NOMO-1 treated with DMSO at 0.1 percent for 48 hours (cell line): ENCODE measurements around the gene KIAA1191.
A peak's percentile ranks its signal among the peaks of the same experiment; 100 is the strongest.

Experiments
- DNase-seq: peaks from one replicate; lab custom pipeline; 2025; ENCODE audit not compliant: unreplicated experiment; lab: John Stamatoyannopoulos, UW

The KIAA1191 gene

DNA sequence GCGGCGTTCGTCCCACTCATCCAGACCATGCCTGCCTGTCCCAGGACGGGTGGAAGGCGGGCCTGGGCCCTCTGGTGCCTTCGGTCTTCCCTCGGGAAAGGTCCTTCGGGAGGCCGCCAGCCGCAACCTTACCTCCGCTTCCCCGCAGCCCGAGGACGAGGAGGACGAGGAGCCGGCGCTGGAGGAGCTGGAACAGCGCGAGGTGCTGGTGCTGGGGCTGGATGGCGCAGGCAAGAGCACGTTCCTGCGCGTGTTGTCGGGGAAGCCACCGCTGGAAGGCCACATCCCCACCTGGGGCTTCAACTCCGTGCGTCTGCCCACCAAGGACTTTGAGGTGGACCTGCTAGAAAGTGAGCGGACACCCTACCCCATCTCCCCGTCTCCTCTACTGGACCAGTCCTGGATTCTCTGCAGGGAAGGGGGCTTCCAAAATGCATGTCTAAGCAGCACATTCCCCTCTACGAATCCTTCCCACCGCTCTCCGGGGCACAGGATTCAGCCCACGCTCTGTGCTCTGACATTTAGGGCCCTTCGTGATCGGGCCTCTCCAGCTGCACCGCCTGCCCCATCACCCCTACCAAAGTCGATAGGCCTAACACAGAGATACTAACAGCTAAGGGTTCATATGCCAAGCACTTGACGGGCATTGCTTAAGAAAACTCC lies 4.8 kb upstream of the KIAA1191 start:
- no peak for DNase-seq

- DNase-seq: no peak
These were observed 4.0 kb upstream of the KIAA1191 start, which contains the start of gene ARL10 for GRCh38 chr5:176365351-176366231. ARL10 (plus strand) TSS chr5:176365487; CDS start chr5:176365564, 77 bp downstream.

- no peak for DNase-seq
These were observed 3.3 kb upstream of the KIAA1191 start for GRCh38 chr5:176364765-176365350.

GRCh38 chr5:176362233-176362490 lies 598 bp upstream of the KIAA1191 start:
- DNase-seq: peak; percentile 36

GRCh38 chr5:176360894-176361436 lies 599 bp downstream of the KIAA1191 start:
- DNase-seq: no peak

- no peak for DNase-seq
These were observed 1.9 kb downstream of the KIAA1191 start for GRCh38 chr5:176359658-176360057.

DNA sequence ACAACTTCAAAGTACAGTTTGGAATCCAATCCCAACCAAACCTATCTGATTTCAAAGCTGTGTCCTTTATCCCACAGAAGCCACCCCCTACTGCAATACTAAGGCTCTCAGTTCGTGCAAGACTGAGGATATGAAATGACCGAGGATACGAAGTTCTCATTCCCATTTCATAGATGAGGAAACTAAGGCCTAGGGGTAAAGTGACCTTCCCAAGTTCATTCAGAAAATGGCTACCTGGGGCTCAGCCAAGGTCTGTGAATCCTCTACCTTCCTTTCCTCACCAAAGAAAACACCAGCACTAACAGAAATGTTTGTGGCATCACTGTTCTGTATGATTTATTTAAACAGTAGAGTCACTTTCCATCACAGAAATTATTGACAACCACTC lies 5.4 kb downstream of the KIAA1191 start:
- no peak for DNase-seq

- no peak for DNase-seq
These were observed 6.0 kb downstream of the KIAA1191 start for GRCh38 chr5:176355400-176356178.

GRCh38 chr5:176353533-176353932 lies 8.0 kb downstream of the KIAA1191 start:
- no peak for DNase-seq

- DNase-seq: no peak
These were observed 9.3 kb downstream of the KIAA1191 start for GRCh38 chr5:176352116-176352878.

GRCh38 chr5:176350416-176350815 lies 11.1 kb downstream of the KIAA1191 start:
- DNase-seq: no peak

DNA sequence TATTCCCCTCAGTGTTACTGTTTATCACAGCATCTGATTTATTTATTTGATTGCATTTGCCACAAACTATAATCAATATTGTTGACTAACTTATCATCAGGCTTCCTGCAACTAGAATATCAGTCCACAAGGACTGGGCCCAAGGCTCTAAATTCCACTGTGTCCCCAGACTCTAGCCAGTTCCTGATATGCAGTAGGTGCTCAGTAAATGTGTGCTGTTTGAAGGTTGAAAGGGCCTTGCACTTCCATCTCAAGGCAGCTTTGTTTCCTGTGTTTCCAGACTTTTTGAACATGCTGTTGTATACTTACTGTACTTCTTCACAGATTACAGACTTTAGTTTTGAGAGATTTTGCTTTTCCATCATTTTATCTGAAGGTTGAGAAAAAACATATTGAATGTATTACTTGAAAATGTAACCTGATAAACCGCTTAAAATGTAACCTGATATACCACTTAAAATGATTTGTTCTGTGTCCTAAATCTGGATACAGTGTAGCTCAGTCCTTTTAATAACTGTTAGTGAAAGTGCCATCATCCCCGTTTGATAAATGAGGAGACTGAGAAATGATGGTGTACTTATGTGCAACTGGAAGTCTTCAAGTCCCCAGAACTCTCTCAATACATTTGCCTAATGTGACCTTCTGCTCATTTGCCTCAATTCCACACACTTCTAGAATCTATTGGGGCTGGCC lies 18.7 kb downstream of the KIAA1191 start:
- no peak for DNase-seq

DNA sequence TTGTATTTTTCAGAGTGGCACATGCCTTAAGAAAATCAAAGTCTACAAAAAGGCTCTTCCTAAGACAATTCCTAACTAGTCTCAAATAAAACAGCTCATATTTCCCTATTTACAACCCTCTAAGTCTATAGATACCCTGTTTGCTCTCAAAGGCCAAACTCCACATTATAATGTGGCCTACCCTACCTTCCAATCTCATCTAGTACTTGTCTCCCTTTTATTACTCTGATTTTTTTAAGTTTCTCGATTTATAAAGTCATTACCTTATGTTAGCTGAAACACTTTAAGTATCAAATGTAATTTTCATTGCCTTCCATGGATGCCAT lies 19.4 kb downstream of the KIAA1191 start:
- no peak for DNase-seq

DNA sequence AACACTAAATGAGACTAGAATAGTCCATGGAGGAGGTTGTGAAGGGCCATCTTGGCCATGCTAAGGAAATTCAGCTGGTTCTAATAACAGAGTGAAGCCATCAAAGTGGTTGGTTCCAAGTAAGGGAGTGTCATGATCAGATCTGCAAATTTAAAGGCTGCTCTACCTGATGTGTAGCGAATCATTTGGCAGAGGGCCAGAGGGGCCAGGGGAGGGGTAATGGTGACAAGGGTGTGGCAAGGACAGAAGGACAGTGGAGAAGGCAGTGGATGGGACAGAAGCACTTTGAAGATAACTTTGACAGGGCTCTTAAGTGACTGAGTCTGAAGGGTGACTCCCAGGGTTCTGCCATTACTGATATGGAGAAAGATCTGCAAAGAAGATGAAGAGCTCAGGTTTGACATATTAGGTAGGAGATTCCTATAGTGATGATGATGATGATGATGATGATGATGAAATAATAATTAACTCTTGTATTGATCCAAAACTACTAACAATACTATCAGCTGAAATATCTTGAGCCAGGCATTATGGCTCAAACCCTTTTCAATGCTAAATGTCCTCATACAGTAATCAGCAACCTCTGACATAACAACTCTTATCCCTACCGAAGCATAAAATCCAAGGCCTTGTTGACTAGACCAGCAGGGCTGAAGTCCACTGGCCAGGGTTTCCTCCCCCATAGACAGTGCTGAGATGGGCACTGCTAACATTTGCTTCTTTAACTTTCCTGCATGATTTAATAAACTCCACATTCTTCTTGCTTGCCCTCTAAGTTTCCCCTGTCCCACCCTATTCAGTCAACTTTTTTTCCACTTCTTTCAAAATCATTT lies 20.0 kb downstream of the KIAA1191 start:
- DNase-seq: no peak

GRCh38 chr5:176339304-176339703 lies 22.3 kb downstream of the KIAA1191 start:
- DNase-seq: no peak

DNA sequence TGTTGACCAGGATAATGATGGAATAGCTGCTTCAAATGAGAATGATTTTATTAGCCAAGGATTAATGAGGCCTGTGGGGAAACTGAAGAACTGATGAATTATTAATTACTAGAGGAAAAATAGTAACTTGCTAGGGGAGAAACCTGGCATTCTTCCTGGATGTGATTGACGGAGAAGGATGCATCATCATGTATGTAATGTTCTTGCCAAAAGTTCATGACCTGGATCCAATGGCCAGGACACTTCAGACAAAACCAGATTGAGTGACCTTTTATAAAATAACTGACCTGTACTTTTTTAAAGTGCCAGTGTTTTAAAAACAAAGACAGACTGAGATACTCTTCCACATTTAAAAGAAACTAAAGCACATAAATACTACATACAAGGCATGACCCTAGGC lies 23.7 kb downstream of the KIAA1191 start:
- DNase-seq: no peak

DNA sequence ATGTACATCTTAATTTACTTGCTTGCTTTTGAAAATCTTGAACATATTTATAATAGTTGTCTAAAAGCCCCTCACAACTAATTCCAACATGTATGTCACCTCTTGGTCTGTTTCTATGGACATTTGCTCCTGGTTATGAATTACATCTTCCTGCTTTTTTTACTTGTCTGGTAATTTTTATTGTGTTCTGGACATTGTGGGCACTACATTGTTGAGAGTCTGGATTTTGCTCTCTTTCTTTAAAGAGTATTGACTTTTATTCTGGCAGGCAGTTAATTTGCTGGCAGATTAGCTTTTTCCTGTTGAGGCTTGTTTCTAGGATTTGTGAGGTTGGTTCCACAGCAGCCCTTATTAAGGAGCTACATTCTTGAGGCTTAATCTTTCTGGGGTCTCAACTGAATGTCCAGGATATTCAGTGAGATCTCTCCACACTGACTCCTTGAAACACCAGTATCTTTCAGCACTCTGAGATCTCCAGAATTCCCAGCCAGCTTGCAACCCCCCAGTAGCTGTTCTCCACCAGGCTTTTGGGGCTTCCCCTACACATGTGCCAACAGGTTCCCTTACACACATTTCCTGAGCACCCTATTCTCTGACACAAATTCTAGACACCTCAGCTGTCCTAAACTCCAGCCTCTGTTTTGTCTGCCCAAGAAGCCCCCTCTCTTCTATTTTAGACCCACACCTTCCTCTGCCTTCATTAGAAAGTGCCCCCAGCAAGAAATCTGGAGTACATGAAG lies 27.4 kb downstream of the KIAA1191 start:
- DNase-seq: no peak

GRCh38 chr5:176320577-176320976 lies 41.0 kb downstream of the KIAA1191 start:
- DNase-seq: no peak
